ENCODE results near the gene ECM2. TPM values are rescaled to one million over a fixed set of nuclear protein-coding genes. Genes with fewer than 3 reads are reported as not detected.

The ECM2 gene
- total RNA-seq, 1 donor from 2014 or later = not detected

- no peaks in the 10 kb centered on the region for H3K36me3 Mint-ChIP-seq (ENCODE audit: low read depth)
- no peak overlapping the region for H3K27ac Mint-ChIP-seq (ENCODE audit: unreplicated experiment)
Measured at GRCh38 chr9:92563116-92564100, 27.6 kb upstream of the ECM2 start.

GRCh38 chr9:92562461-92562967, 26.7 kb upstream of the ECM2 start:
- TF ChIP-seq CTCF (conservative IDR thresholded peaks at IDR 0.05) = no peak
- no peak for DNase-seq (ENCODE audit: low read depth, low spot score)
- Mint-ChIP-seq H3K36me3 (ENCODE audit: low read depth) (no peaks in the 10 kb centered on the region), H3K9me3 (no peaks in the 10 kb centered on the region), H3K27me3 (ENCODE audit: low read depth) (no peaks in the 10 kb centered on the region), H3K4me3 (no peak overlapping the region), H3K4me1 (no peaks in the 10 kb centered on the region), H3K27ac (ENCODE audit: unreplicated experiment) (no peak overlapping the region)

More at GRCh38 chr9:92563116-92564100, 27.6 kb upstream of the ECM2 start:
- no peak for TF ChIP-seq CTCF (conservative IDR thresholded peaks at IDR 0.05)
- Mint-ChIP-seq H3K4me3 (no peak overlapping the region), H3K4me1 (no peaks in the 10 kb centered on the region), H3K9me3 (no peaks in the 10 kb centered on the region), H3K27me3 (ENCODE audit: low read depth) (no peaks in the 10 kb centered on the region)
- no peak for DNase-seq (ENCODE audit: low read depth, low spot score)

- Mint-ChIP-seq H3K36me3 (ENCODE audit: low read depth) (no peaks in the 10 kb centered on the region), H3K9me3 (no peaks in the 10 kb centered on the region), H3K4me3 (no peak overlapping the region), H3K27ac (ENCODE audit: unreplicated experiment) (no peak overlapping the region), H3K27me3 (ENCODE audit: low read depth) (no peaks in the 10 kb centered on the region), H3K4me1 (no peaks in the 10 kb centered on the region)
- no peak for DNase-seq (ENCODE audit: low read depth, low spot score)
- no peak for TF ChIP-seq CTCF (conservative IDR thresholded peaks at IDR 0.05)
Measured at GRCh38 chr9:92561374-92562330, 25.9 kb upstream of the ECM2 start.

- no peak overlapping the region for H3K27ac Mint-ChIP-seq (ENCODE audit: unreplicated experiment)
- H3K4me3 Mint-ChIP-seq = no peak overlapping the region
- no peaks in the 10 kb centered on the region for H3K36me3 Mint-ChIP-seq (ENCODE audit: low read depth)
- no peak for DNase-seq (ENCODE audit: low read depth, low spot score)
- no peaks in the 10 kb centered on the region for H3K4me1 Mint-ChIP-seq
- H3K9me3 Mint-ChIP-seq = no peaks in the 10 kb centered on the region
- no peak for TF ChIP-seq CTCF (conservative IDR thresholded peaks at IDR 0.05)
- H3K27me3 Mint-ChIP-seq (ENCODE audit: low read depth) = no peaks in the 10 kb centered on the region
Measured at GRCh38 chr9:92558612-92559374, 23.0 kb upstream of the ECM2 start.

- H3K27me3 Mint-ChIP-seq (ENCODE audit: low read depth) = no peaks in the 10 kb centered on the region
- peaks cover 3% of the 10 kb centered on the region for H3K36me3 Mint-ChIP-seq (ENCODE audit: low read depth)
- H3K9me3 Mint-ChIP-seq = peaks cover 5% of the 10 kb centered on the region
- DNase-seq (ENCODE audit: low read depth, low spot score) = no peak
- H3K27ac Mint-ChIP-seq (ENCODE audit: unreplicated experiment) = no peak overlapping the region
- H3K4me1 Mint-ChIP-seq = no peaks in the 10 kb centered on the region
- TF ChIP-seq CTCF (conservative IDR thresholded peaks at IDR 0.05) = no peak
- no peak overlapping the region for H3K4me3 Mint-ChIP-seq
Measured at GRCh38 chr9:92550765-92551164, 15.0 kb upstream of the ECM2 start.

Data from neural crest cell (in vitro differentiated cells).